Activated CD8-positive, alpha-beta T cell treated with anti-CD3 and anti-CD28 coated beads, Interleukin-2, amount 10 ng/mL, durations not matched to agents 7 days and 5 days (primary cell): ENCODE measurements around the gene CFAP57. TPM values are rescaled to one million over a fixed set of nuclear protein-coding genes. Genes with fewer than 3 reads are reported as not detected.

Source experiments
- ATAC-seq: fragments of 150-1000 bp; cut with Tn5 transposase; one replicate; pipeline ENCODE4 v1.10.0; 2021; ENCODE audit warnings: moderate library complexity
- CTCF ChIA-PET: fragments of 350-600 bp; sonication (Branson Sonifier 250); formaldehyde crosslinking; loops from one replicate; lab custom pipeline; 2021; ENCODE audit warnings: antibody characterized with exemption; lab: Charles Lee
- POLR2A ChIA-PET: fragments of 350-600 bp; sonication (Branson Sonifier 250); formaldehyde crosslinking; loops from one replicate; lab custom pipeline; 2021; ENCODE audit warnings: antibody characterized with exemption; lab: Charles Lee
- DNase-seq: peaks from one replicate; pipeline ENCODE4 v3.0.0-alpha.2; 2020
- H3K27ac Mint-ChIP-seq: one replicate; pipeline ENCODE4 v1.8.0; 2021; ENCODE audit warnings: mild to moderate bottlenecking, mixed read lengths
- H3K27me3 Mint-ChIP-seq: one replicate; pipeline ENCODE4 v1.8.0; 2021; ENCODE audit warnings: low read depth, mixed read lengths
- H3K36me3 Mint-ChIP-seq: one replicate; pipeline ENCODE4 v1.8.0; 2021; ENCODE audit warnings: low read depth, mixed read lengths
- H3K4me1 Mint-ChIP-seq: one replicate; pipeline ENCODE4 v1.8.0; 2021; ENCODE audit warnings: low read depth, mixed read lengths
- H3K4me3 Mint-ChIP-seq: one replicate; pipeline ENCODE4 v1.8.0; 2021; ENCODE audit warnings: mild to moderate bottlenecking, mixed read lengths
- H3K9me3 Mint-ChIP-seq: one replicate; pipeline ENCODE4 v1.8.0; 2022; ENCODE audit warnings: mixed read lengths; ENCODE audit not compliant: insufficient read depth
- total RNA-seq, 2 experiments: library from RNA; stranded (reverse); gene quantifications; one replicate each; pipeline ENCODE4 v1.2.3, GENCODE V29; 2021

The CFAP57 gene
- total RNA-seq, 2 experiments from 2014 or later, result not detected

- H3K9me3 Mint-ChIP-seq, result no peaks in the 10 kb centered on the region
- ATAC-seq (no peak), DNase-seq (no peak)
- H3K36me3 Mint-ChIP-seq, result no peaks in the 10 kb centered on the region
- H3K4me3 Mint-ChIP-seq, result no peak within 1 kb of the TSS
- ChIA-PET CTCF (interaction anchor here (0.8 to 1.5 kb wide), 2 partner anchors 27 to 73 kb away, joined by 3 to 4 read pairs; partner anchors contain the start of gene CDC20), POLR2A (interaction anchor here (1.1 kb wide), 1 partner anchor 8 kb away, joined by 3 read pairs; no protein-coding TSS in a partner anchor)
- peaks cover 7% of the 10 kb centered on the region for H3K27me3 Mint-ChIP-seq
- H3K4me1 Mint-ChIP-seq, result no peaks in the 10 kb centered on the region
- H3K27ac Mint-ChIP-seq, result no peak within 1 kb of the TSS
These were observed 113.3 kb downstream of the CFAP57 start, which contains the start of gene C1orf210 for GRCh38 chr1:43285269-43285990. TSS of gene C1orf210 (minus strand) at chr1:43285581. CDS start at chr1:43283270, 2,311 bp downstream.

GRCh38 chr1:43286115-43286514 is 114.0 kb downstream of the CFAP57 start:
- no peaks in the 10 kb centered on the region for H3K4me1 Mint-ChIP-seq
- no peaks in the 10 kb centered on the region for H3K36me3 Mint-ChIP-seq
- no peak overlapping the region for H3K27ac Mint-ChIP-seq
- H3K27me3 Mint-ChIP-seq, result peaks cover 7% of the 10 kb centered on the region
- H3K9me3 Mint-ChIP-seq, result no peaks in the 10 kb centered on the region
- DNase-seq (no peak), ATAC-seq (no peak)
- POLR2A ChIA-PET, result interaction anchor here (1.1 kb wide), 1 partner anchor 8 kb away, joined by 3 read pairs; no protein-coding TSS in a partner anchor
- CTCF ChIA-PET, result interaction anchor here (0.8 to 1.5 kb wide), 2 partner anchors 28 to 72 kb away, joined by 3 to 4 read pairs; partner anchors contain the start of gene CDC20
- H3K4me3 Mint-ChIP-seq, result no peak overlapping the region

DNA sequence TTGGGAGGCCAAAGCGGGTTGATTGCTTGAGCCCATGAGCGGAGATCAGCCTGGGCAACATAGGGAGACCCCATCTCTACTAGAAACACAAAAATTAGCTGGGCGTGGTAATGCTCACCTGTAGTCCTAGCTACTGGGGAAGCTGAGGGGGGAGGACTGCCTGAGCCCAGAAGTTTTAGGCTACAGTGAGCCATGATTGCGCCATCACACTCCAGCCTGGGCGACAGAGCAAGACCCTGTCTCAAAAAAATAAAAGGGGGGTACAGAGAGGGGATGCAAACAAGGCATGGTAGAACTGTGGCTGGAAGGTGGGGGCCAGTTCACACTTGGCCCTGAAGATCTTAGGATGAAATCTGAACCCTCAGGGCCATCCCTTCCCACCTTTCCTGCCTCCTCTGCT is 114.4 kb downstream of the CFAP57 start:
- Mint-ChIP-seq H3K9me3 (no peaks in the 10 kb centered on the region), H3K27me3 (peaks cover 7% of the 10 kb centered on the region), H3K27ac (no peak overlapping the region), H3K36me3 (no peaks in the 10 kb centered on the region), H3K4me1 (no peaks in the 10 kb centered on the region), H3K4me3 (no peak overlapping the region)
- ChIA-PET POLR2A (interaction anchor here (1.1 kb wide), 1 partner anchor 9 kb away, joined by 3 read pairs; no protein-coding TSS in a partner anchor), CTCF (no interaction called here)
- ATAC-seq (no peak), DNase-seq (no peak)

- Mint-ChIP-seq H3K4me1 (no peaks in the 10 kb centered on the region), H3K4me3 (no peak overlapping the region), H3K36me3 (no peaks in the 10 kb centered on the region), H3K27ac (no peak overlapping the region), H3K9me3 (no peaks in the 10 kb centered on the region), H3K27me3 (peaks cover 7% of the 10 kb centered on the region)
- CTCF ChIA-PET, result no interaction called here
- POLR2A ChIA-PET, result no interaction called here
- ATAC-seq (no peak), DNase-seq (no peak)
These were observed 116.1 kb downstream of the CFAP57 start for GRCh38 chr1:43288058-43288784.

- H3K4me1 Mint-ChIP-seq, result no peaks in the 10 kb centered on the region
- POLR2A ChIA-PET, result no interaction called here
- CTCF ChIA-PET, result no interaction called here
These were observed 116.9 kb downstream of the CFAP57 start for GRCh38 chr1:43288785-43289706.

DNA sequence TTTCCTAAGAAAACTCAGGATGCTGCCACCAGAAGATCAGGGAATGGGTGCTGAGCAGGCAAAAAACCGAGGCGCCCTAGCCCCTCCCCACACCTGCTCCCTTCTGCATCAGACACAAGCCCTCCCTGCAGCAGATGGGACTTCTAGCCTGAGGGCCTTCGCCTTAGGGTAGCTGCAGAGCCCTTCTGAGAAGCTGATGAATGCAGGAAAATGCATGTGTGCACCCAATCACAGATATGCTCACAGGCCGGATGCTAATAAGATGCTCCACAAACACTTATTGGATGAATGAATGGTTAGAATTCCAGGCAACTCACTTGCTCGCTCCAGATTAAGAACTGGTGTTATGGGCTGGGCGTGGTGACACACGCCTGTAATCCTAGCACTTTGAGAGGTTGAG is 120.1 kb downstream of the CFAP57 start:
- DNase-seq (no peak), ATAC-seq (no peak)
- ChIA-PET POLR2A (no interaction called here), CTCF (no interaction called here)
- Mint-ChIP-seq H3K9me3 (no peaks in the 10 kb centered on the region), H3K36me3 (no peaks in the 10 kb centered on the region), H3K27ac (no peak overlapping the region), H3K4me1 (peaks cover 24% of the 10 kb centered on the region), H3K4me3 (no peak overlapping the region), H3K27me3 (peaks cover 5% of the 10 kb centered on the region)

More at GRCh38 chr1:43288785-43289706, 116.9 kb downstream of the CFAP57 start:
- no peak overlapping the region for H3K4me3 Mint-ChIP-seq
- ATAC-seq, result no peak
- no peaks in the 10 kb centered on the region for H3K9me3 Mint-ChIP-seq
- DNase-seq, result no peak
- H3K27ac Mint-ChIP-seq, result no peak overlapping the region
- peaks cover 7% of the 10 kb centered on the region for H3K27me3 Mint-ChIP-seq
- H3K36me3 Mint-ChIP-seq, result no peaks in the 10 kb centered on the region

- H3K36me3 Mint-ChIP-seq, result no peaks in the 10 kb centered on the region
- ChIA-PET CTCF (no interaction called here), POLR2A (no interaction called here)
- no peak overlapping the region for H3K27ac Mint-ChIP-seq
- no peak for DNase-seq
- peaks cover 24% of the 10 kb centered on the region for H3K4me1 Mint-ChIP-seq
- H3K9me3 Mint-ChIP-seq, result no peaks in the 10 kb centered on the region
- H3K4me3 Mint-ChIP-seq, result no peak overlapping the region
- ATAC-seq, result no peak
- peaks cover 3% of the 10 kb centered on the region for H3K27me3 Mint-ChIP-seq
These were observed 120.5 kb downstream of the CFAP57 start for GRCh38 chr1:43292679-43293078.

- H3K9me3 Mint-ChIP-seq, result no peaks in the 10 kb centered on the region
- no peak overlapping the region for H3K27ac Mint-ChIP-seq
- peaks cover 24% of the 10 kb centered on the region for H3K4me1 Mint-ChIP-seq
- ChIA-PET POLR2A (no interaction called here), CTCF (no interaction called here)
- H3K27me3 Mint-ChIP-seq, result no peaks in the 10 kb centered on the region
- H3K36me3 Mint-ChIP-seq, result no peaks in the 10 kb centered on the region
- no peak overlapping the region for H3K4me3 Mint-ChIP-seq
- DNase-seq (no peak), ATAC-seq (no peak)
These were observed 121.0 kb downstream of the CFAP57 start for GRCh38 chr1:43293176-43293575.

DNA sequence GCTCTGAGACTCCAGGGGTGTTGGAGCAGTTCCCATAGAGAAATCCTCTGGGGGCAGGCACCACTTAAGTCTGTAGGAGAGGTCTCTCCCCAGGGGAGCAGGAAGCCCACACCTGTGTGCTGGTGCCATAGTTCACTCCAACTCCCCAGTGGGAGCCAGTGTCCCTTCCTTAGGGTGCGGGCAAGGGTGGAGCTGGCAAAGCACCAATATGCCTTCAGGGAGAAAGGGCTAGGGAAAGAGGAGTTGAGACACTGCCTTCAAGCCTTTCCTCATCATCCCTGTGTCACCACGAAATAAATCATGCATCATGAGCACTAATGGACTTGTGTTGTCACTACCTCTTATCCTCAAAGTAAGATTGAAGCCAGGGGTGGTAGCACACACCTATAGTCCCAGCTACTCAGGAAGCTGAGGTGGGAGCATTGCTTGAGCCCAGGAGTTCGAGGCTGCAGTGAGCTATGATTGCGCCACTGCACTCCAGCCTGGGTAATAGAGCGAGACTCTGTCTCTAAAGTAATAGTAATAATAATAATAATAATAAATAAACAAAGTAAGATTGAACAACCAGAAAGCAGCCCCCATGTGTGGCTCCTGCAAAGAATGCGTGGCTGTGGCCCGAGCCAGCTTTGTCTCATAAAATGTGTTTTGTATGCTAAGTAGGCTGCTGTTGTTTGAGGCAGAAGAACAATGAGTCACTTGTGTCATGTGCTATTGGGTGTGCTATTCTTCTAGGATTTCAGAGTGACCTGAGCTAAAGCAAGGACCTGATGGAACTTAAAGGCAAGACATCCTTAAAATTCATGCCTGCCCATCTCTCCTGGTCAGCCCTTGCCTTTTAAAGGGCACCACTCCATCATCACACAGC is 122.0 kb downstream of the CFAP57 start:
- peak overlapping the region; percentile 67 for H3K27ac Mint-ChIP-seq

GRCh38 chr1:43294761-43295160 is 122.6 kb downstream of the CFAP57 start:
- Mint-ChIP-seq H3K4me3 (no peak overlapping the region), H3K4me1 (peaks cover 24% of the 10 kb centered on the region), H3K27me3 (no peaks in the 10 kb centered on the region), H3K9me3 (no peaks in the 10 kb centered on the region), H3K36me3 (no peaks in the 10 kb centered on the region), H3K27ac (peak overlapping the region; percentile 67)
- no peak for DNase-seq
- CTCF ChIA-PET, result interaction anchor here (0.9 to 1.2 kb wide), 3 partner anchors 68 to 222 kb away, joined by 3 to 4 read pairs (median 3); no protein-coding TSS in a partner anchor
- POLR2A ChIA-PET, result interaction anchor here (0.6 to 0.7 kb wide), 2 partner anchors 11 to 157 kb away, joined by 5 read pairs; no protein-coding TSS in a partner anchor
- ATAC-seq, result no peak

More for the DNA sequence above, 122.0 kb downstream of the CFAP57 start:
- Mint-ChIP-seq H3K4me1 (peaks cover 24% of the 10 kb centered on the region), H3K9me3 (no peaks in the 10 kb centered on the region), H3K27me3 (no peaks in the 10 kb centered on the region), H3K36me3 (no peaks in the 10 kb centered on the region), H3K4me3 (no peak overlapping the region)
- ChIA-PET CTCF (interaction anchor here (1.0 to 1.2 kb wide), 2 partner anchors 67 to 221 kb away, joined by 3 read pairs; no protein-coding TSS in a partner anchor), POLR2A (no interaction called here)
- ATAC-seq (no peak), DNase-seq (no peak)
